HL-60 (cell line): ENCODE results near the gene ACOX2.

Experiments
- CTCF ChIP-seq: IDR thresholded peaks from one replicate; pipeline ENCODE4 v1.5.1; 2011; ENCODE audit warnings: low read length, control low read depth, inconsistent platforms; ENCODE audit not compliant: insufficient read depth
- POLR2AphosphoS5 ChIP-seq: IDR thresholded peaks from 2 replicates; pipeline ENCODE4 v1.6.1; 2012; ENCODE audit warnings: low read depth
- REST ChIP-seq: IDR thresholded peaks from 2 replicates; pipeline ENCODE4 v1.6.1; 2012; ENCODE audit warnings: low read depth; ENCODE audit not compliant: insufficient replicate concordance

GRCh38 chr3:58531555-58531954 lies 5.4 kb downstream of the ACOX2 start:
- TF ChIP-seq CTCF (no peak), REST (no peak), POLR2AphosphoS5 (no peak)
